ENCODE measurements around the gene EIF4G1. TPM values are rescaled to one million over a fixed set of nuclear protein-coding genes. Genes with fewer than 3 reads are reported as not detected.

The EIF4G1 gene
- total and polyA plus RNA-seq, 10 of the 15 experiments (the other 5 are each of a cell fraction or from before 2014, with no cell fraction given): 5.7 to 462 (median 237) TPM

GRCh38 chr3:184382326-184383032 lies 68.1 kb downstream of the EIF4G1 start:
- H3K27me3 ChIP-seq (replicated peaks in 1 of 2; ENCODE audit: control insufficient read depth in 2 of 2, insufficient read depth in 2 of 2, low read length in 1 of 2): peaks cover 17 to 18% of the 10 kb centered on the region in 2 experiments
- H3K9ac ChIP-seq (ENCODE audit: control insufficient read depth, insufficient read depth, low read length): no peak overlapping the region
- SMC1A ChIA-PET (ENCODE audit: uncharacterized antibody, unreplicated experiment): no interaction called here
- no peaks in the 10 kb centered on the region for H4K20me1 ChIP-seq (ENCODE audit: control insufficient read depth, insufficient read depth)
- intact Hi-C loops (cut with micrococcal nuclease; ENCODE audit: unreplicated experiment) (no loop called here), in situ Hi-C loops (cut with MboI) (no loop called here)
- no peaks in the 10 kb centered on the region for H3K4me1 ChIP-seq (ENCODE audit: control insufficient read depth, insufficient read depth, low read length)
- no TSS peak for BruUV-seq (replicated peaks)
- no peaks in the 10 kb centered on the region for H3K79me2 ChIP-seq (ENCODE audit: control insufficient read depth, insufficient read depth, low read length)
- FAIRE-seq (no peak), DNase-seq (ENCODE audit: low read depth, low spot score) (no peak), ATAC-seq (no peak)
- POLR2A ChIA-PET: no interaction called here
- no peaks in the 10 kb centered on the region for H3K9me3 ChIP-seq (replicated peaks; ENCODE audit: control insufficient read depth, insufficient read depth, low read length)
- 25% methylated on average over 16 of the region's 16 CpGs for WGBS (ENCODE audit: insufficient coverage, insufficient replicate concordance, low lambda C conversion rate, missing lambda C conversion rate)
- H2AFZ ChIP-seq (ENCODE audit: control insufficient read depth, low read depth, low read length): no peak overlapping the region
- H3K4me2 ChIP-seq (ENCODE audit: control insufficient read depth, insufficient read depth): no peak overlapping the region
- CTCF ChIA-PET: no interaction called here
- RAD21 ChIA-PET (ENCODE audit: unreplicated experiment): no interaction called here
- no peaks in the 10 kb centered on the region for H3K36me3 ChIP-seq (ENCODE audit: control insufficient read depth in 2 of 2, insufficient read depth in 2 of 2, low read length in 1 of 2)
- H3K4me3 ChIP-seq: no peak overlapping the region
- H3K27ac ChIP-seq (ENCODE audit: control insufficient read depth, insufficient read depth): no peak overlapping the region
- TF ChIP-seq NBN (IDR thresholded peaks at IDR 0.05): no peak
- no peak for TF ChIP-seq HDAC6 (IDR thresholded peaks at IDR 0.05; ENCODE audit: unreplicated experiment)
- TF ChIP-seq CBFB (IDR thresholded peaks at IDR 0.05; ENCODE audit: low read depth): no peak
- TF ChIP-seq POLR2AphosphoS2 (IDR thresholded peaks at IDR 0.05; ENCODE audit: low read depth, low read length): no peak
- no peak for TF ChIP-seq JUNB (IDR thresholded peaks at IDR 0.05)
- TF ChIP-seq TBL1XR1 (IDR thresholded peaks at IDR 0.05; ENCODE audit: low read depth, low read length): no peak
- TF ChIP-seq EED (IDR thresholded peaks at IDR 0.05; ENCODE audit: low read depth): no peak
- no peak for TF ChIP-seq KAT2A (conservative IDR thresholded peaks at IDR 0.05; ENCODE audit: control insufficient read depth, low read depth, low read length)
- no peak for TF ChIP-seq HDGF (IDR thresholded peaks at IDR 0.05)
- TF ChIP-seq SPI1 (IDR thresholded peaks at IDR 0.05; ENCODE audit: borderline replicate concordance, insufficient read depth, low read depth, low read length): no peak
- TF ChIP-seq, protein P1, sequence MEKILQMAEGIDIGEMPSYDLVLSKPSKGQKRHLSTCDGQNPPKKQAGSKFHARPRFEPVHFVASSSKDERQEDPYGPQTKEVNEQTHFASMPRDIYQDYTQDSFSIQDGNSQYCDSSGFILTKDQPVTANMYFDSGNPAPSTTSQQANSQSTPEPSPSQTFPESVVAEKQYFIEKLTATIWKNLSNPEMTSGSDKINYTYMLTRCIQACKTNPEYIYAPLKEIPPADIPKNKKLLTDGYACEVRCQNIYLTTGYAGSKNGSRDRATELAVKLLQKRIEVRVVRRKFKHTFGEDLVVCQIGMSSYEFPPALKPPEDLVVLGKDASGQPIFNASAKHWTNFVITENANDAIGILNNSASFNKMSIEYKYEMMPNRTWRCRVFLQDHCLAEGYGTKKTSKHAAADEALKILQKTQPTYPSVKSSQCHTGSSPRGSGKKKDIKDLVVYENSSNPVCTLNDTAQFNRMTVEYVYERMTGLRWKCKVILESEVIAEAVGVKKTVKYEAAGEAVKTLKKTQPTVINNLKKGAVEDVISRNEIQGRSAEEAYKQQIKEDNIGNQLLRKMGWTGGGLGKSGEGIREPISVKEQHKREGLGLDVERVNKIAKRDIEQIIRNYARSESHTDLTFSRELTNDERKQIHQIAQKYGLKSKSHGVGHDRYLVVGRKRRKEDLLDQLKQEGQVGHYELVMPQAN (conservative IDR thresholded peaks at IDR 0.05): no peak
- TF ChIP-seq MLLT1 (IDR thresholded peaks at IDR 0.05): no peak
- TF ChIP-seq BACH1 (IDR thresholded peaks at IDR 0.05; ENCODE audit: borderline replicate concordance): no peak
- no peak for TF ChIP-seq PAX8 (IDR thresholded peaks at IDR 0.05)
- TF ChIP-seq NFIC (IDR thresholded peaks at IDR 0.05; ENCODE audit: low read depth, low read length): no peak
